ENCODE results near the gene HTT.

GRCh38 chr4:3266076-3266475 lies 191.6 kb downstream of the HTT start:
- TF ChIP-seq CTCF (IDR thresholded peaks at IDR 0.05 in 2 of 3, conservative IDR thresholded peaks at IDR 0.05 in 1 of 3; ENCODE audit: borderline replicate concordance in 1 of 3, insufficient read depth in 1 of 3, low read depth in 2 of 3, low read length in 2 of 3), result no peak
- TF ChIP-seq YY1 (IDR thresholded peaks at IDR 0.05; ENCODE audit: extremely low read depth, insufficient replicate concordance, low read depth, low read length), result no peak
- TF ChIP-seq RAD21 (IDR thresholded peaks at IDR 0.05; ENCODE audit: low read depth), result no peak
- no peak for TF ChIP-seq EZH2 (IDR thresholded peaks at IDR 0.05)
- no peak for TF ChIP-seq POLR2AphosphoS5 (IDR thresholded peaks at IDR 0.05; ENCODE audit: low read depth, low read length)
- TF ChIP-seq POLR2A (IDR thresholded peaks at IDR 0.05; ENCODE audit: borderline replicate concordance, extremely low read depth, insufficient read depth, insufficient read length), result no peak
- no peak for TF ChIP-seq SP1 (IDR thresholded peaks at IDR 0.05; ENCODE audit: low read depth)
